Ectodermal cell (in vitro differentiated cells): ENCODE data around the gene TTLL3.
"Not testable (repeated sequence)": the region's sequence is repeated elsewhere in the genome, so short reads cannot be mapped to it uniquely, and the experiment has no call there.

Experiments used
- H3K27ac ChIP-seq: 2 replicates; pipeline ENCODE4 v1.7.0; 2013; ENCODE audit warnings: mild to moderate bottlenecking, low read depth, low read length; ENCODE audit not compliant: insufficient read depth, poor library complexity, severe bottlenecking
- H3K27me3 ChIP-seq: 2 replicates; pipeline ENCODE4 v1.7.0; 2013; ENCODE audit warnings: mild to moderate bottlenecking, low read length; ENCODE audit not compliant: insufficient read depth, control insufficient read depth, poor library complexity, severe bottlenecking
- H3K36me3 ChIP-seq: one replicate; pipeline ENCODE4 v1.7.0; 2013; ENCODE audit warnings: low read length; ENCODE audit not compliant: control insufficient read depth, insufficient read depth
- H3K4me1 ChIP-seq: one replicate; pipeline ENCODE4 v1.7.0; 2013; ENCODE audit warnings: low read length; ENCODE audit not compliant: control insufficient read depth, insufficient read depth
- H3K4me3 ChIP-seq: 2 replicates; pipeline ENCODE4 v1.7.0; 2013; ENCODE audit warnings: low read depth, low read length, control low read depth; ENCODE audit not compliant: insufficient read depth
- H3K9me3 ChIP-seq: 2 replicates; pipeline ENCODE4 v1.7.0; 2013; ENCODE audit warnings: mild to moderate bottlenecking, low read length, moderate library complexity; ENCODE audit not compliant: control insufficient read depth
- WGBS, 2 experiments: methylation state at CpG; one replicate each; pipeline ENCODE4 v1.1.7; 2013; ENCODE audit warnings: missing lambda C conversion rate in 2 of 2; 5-methylcytosine and 5-hydroxymethylcytosine counted together

Gene TTLL3

DNA sequence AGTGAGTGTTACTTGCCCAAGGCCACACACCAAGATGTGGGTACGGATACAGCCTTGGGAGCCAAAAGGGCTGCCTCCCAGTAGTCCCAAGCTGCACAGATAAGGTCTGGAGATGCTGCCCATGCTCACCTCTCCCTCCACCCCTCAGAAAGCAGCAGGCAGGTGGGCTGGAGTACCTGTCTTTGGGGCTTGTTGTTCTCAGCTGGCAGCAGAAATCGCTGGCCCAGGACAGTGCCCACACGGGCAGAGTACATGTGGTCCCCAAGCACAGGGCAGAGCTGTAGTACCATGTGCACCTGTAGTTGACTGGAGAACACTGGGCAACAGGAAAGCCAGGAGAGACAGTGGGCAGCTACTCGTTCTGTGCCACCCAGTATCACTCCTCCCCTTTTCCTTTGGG lies 28.8 kb downstream of the TTLL3 start:
- no peaks in the 10 kb centered on the region for H3K9me3 ChIP-seq
- no peak overlapping the region for H3K27ac ChIP-seq
- H3K4me3 ChIP-seq: no peak overlapping the region
- peaks cover 15% of the 10 kb centered on the region for H3K36me3 ChIP-seq
- no peaks in the 10 kb centered on the region for H3K27me3 ChIP-seq
- 93 to 95% methylated on average over 4 of the region's 4 CpGs for WGBS, 2 experiments
- H3K4me1 ChIP-seq: no peaks in the 10 kb centered on the region

DNA sequence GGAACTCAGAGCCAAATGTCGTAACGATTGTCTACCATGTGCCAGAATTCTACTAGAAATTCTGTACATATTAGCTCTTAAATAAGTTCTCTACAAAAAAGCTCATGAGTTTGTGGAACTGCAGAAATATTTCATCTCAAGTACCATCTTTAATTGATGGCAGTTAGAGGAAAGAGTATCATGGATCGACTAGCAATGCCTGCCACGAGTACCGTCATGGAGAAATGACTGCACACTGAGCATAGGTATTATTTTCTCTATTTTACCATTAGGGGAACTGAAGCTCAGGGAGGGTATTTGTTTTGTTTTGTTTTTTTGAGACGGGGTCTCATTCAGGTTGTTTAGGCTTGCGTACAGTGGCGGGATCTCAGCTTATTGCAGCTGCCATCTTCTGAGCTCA lies 31.0 kb downstream of the TTLL3 start:
- no peak overlapping the region for H3K4me3 ChIP-seq
- H3K36me3 ChIP-seq: peaks cover 15% of the 10 kb centered on the region
- no peak overlapping the region for H3K27ac ChIP-seq
- no peaks in the 10 kb centered on the region for H3K27me3 ChIP-seq
- no peaks in the 10 kb centered on the region for H3K9me3 ChIP-seq
- H3K4me1 ChIP-seq: no peaks in the 10 kb centered on the region
- WGBS, 2 experiments: 81 to 84% methylated on average over 8 of the region's 8 CpGs

DNA sequence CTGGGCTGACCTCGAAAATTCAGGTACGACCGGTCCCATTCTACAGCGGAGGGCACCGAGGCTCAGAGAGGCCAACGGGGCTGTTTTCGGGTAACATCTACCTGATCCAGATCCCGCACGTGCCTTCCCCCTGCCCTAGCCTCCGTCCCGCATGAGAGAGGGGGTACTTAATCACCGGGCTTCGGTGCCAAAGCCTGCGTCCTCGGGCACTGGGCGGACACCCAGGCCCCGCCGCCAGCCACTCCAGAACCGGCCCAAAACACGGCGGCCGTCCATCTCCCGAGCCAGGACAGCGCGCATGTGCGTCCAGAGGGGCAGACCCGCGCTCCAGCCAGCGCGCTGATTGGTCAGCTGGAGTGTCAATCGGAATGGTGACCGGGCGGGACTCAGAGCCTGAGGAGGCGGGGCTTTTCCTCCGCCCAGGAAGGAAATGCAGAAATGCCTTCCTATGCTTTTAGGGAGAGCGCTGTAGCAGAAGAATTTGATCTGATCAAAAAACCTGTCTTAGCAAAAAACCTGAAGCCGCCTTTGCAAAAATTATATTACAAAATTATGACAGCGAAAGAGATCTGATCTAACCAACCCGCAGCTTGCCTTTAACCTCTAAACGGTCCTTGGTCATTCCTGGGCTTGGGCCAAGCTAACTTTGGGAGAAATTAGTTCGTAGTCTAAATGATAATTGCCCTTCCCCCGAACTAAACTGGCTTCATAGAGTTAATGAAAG lies 33.8 kb downstream of the TTLL3 start, which contains the start of gene RPUSD3:
Gene RPUSD3, minus strand, starts transcription at position 294 of the 724 bp plus-strand sequence. Its CDS starts 18 bp downstream, at position 276.
- H3K27ac ChIP-seq: no peak within 1 kb of the TSS
- peaks cover 13% of the 10 kb centered on the region for H3K36me3 ChIP-seq
- H3K9me3 ChIP-seq: no peaks in the 10 kb centered on the region
- WGBS, 2 experiments: 4% methylated on average over 42 of the region's 42 CpGs
- H3K4me1 ChIP-seq: no peaks in the 10 kb centered on the region
- no peaks in the 10 kb centered on the region for H3K27me3 ChIP-seq
- H3K4me3 ChIP-seq: peak within 1 kb of the TSS; percentile 73

DNA sequence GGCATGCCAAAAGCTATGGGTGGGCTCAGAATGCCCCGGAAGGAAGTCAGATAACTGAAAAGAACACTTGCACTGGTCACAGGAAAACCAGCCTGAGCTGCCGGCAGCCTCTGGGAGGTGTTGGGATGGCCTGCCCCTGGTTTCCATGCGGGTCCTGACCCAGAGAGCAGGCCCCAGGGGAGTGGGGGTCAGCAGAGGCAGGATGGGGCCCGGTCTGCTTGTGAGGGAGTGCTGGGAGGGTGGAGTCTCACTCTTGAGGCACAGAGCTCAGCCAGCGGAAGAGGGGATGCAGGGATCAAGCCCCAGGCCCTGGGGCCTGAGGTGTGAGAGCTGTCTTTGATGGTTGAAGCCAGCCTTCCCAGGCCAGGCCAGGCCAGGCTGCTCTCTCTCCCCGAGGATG lies 36.2 kb downstream of the TTLL3 start:
- WGBS, 2 experiments: 91 to 92% methylated on average over 6 of the region's 6 CpGs
- no peaks in the 10 kb centered on the region for H3K9me3 ChIP-seq
- H3K4me1 ChIP-seq: no peaks in the 10 kb centered on the region
- peaks cover 2% of the 10 kb centered on the region for H3K36me3 ChIP-seq
- H3K27ac ChIP-seq: no peak overlapping the region
- H3K4me3 ChIP-seq: no peak overlapping the region
- H3K27me3 ChIP-seq: no peaks in the 10 kb centered on the region

DNA sequence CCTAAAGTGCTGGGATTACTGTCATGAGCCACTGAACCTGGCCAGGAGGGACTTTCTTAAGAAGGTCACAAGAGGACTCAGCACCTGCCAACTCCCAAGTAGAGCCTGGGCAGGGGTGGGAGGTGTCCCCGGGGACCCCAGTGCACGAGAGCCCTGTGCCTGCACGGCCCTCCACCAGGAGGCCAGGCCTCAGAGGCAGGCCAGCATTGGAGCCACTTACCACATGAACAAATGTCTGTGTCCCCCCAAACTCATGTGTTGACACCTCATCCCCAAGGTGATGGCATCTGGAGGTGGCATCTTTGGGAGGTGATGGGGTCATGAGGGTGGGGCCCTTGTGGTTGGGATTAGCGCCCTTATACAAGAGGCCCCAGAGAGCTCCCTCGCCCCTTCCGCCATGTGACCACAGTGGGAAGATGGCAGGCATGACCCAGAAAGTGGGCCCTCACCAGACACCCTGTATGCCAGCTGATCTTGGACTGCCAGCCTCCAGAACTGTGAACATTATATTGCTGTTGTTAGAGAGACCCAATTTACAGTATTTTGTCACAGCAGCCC lies 36.9 kb downstream of the TTLL3 start:
- no peaks in the 10 kb centered on the region for H3K27me3 ChIP-seq
- WGBS, 2 experiments: 94 to 95% methylated on average over 6 of the region's 6 CpGs
- H3K27ac ChIP-seq: no peak overlapping the region
- H3K36me3 ChIP-seq: no peaks in the 10 kb centered on the region
- H3K4me1 ChIP-seq: no peaks in the 10 kb centered on the region
- H3K4me3 ChIP-seq: no peak overlapping the region
- H3K9me3 ChIP-seq: no peaks in the 10 kb centered on the region

DNA sequence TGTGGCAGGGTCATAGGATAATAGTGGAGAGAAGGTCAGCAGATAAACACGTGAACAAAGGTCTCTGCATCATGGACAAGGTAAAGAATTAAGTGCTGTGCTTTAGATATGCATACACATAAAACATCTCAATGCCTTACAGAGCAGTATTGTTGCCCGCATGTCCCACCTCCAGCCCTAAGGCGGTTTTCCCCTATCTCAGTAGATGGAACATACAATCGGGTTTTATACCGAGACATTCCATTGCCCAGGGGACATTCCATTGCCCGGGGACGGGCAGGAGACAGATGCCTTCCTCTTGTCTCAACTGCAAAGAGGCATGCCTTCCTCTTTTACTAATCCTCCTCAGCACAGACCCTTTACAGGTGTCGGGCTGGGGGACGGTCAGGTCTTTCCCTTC lies 37.8 kb downstream of the TTLL3 start:
- H3K4me1 ChIP-seq, H3K4me3 ChIP-seq, H3K27me3 ChIP-seq, H3K9me3 ChIP-seq, H3K27ac ChIP-seq, H3K36me3 ChIP-seq: not testable (repeated sequence)
- WGBS, 2 experiments: 50 to 60% methylated on average over 6 to 7 of the region's 9 CpGs

DNA sequence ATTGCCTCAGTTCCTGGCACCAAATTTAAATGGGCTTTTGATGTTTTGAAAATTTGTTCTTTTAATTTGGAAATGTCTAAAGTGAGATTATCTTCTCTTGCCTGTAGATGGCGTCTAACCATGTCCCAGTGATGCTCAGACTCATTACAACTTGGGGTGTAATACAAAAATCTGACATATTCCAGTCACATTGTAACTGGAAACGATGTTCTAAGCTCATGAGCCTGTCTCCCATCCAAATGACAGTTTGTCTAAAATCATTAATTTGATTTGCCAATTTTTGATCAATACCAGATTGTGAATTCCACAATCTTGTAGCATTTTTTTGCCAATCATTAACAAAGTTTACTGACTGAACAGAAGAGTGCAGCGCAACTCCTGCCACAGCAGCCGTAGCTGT lies 38.8 kb downstream of the TTLL3 start:
- not testable (repeated sequence) for H3K27me3 ChIP-seq, H3K27ac ChIP-seq, H3K4me3 ChIP-seq, H3K9me3 ChIP-seq, H3K36me3 ChIP-seq, H3K4me1 ChIP-seq
- 53 to 56% methylated on average over 4 of the region's 4 CpGs for WGBS, 2 experiments

GRCh38 chr3:9851383-9851782 lies 41.3 kb downstream of the TTLL3 start:
- H3K27me3 ChIP-seq, H3K9me3 ChIP-seq, H3K4me1 ChIP-seq, H3K4me3 ChIP-seq, H3K27ac ChIP-seq, H3K36me3 ChIP-seq: not testable (repeated sequence)
- 75 to 78% methylated on average over 6 of the region's 6 CpGs for WGBS, 2 experiments

DNA sequence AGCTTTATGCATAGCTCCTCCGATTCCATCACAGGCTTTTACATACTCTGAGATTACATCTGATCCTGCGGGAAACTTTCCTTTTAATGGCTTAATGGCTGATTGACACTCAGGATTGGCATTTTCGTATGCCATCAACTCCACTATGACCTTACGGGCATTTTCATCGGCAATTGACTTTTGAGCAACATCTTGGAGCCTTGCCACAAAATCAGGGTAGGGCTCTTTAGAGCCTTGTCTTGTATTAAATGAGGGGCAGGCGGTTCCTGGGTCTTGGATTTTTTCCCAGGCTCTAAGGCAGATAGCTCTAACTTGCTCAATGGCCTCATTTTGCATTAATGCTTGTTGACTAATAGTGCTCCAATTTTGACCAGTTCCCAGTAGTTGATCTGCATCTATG lies 41.9 kb downstream of the TTLL3 start:
- H3K27ac ChIP-seq, H3K9me3 ChIP-seq, H3K4me3 ChIP-seq, H3K4me1 ChIP-seq, H3K27me3 ChIP-seq, H3K36me3 ChIP-seq: not testable (repeated sequence)
- WGBS, 2 experiments: 94 to 95% methylated on average over 6 of the region's 6 CpGs

GRCh38 chr3:9852528-9852927 lies 42.5 kb downstream of the TTLL3 start:
- Histone ChIP-seq H3K9me3 (no peaks in the 10 kb centered on the region), H3K4me3 (no peak overlapping the region), H3K27me3 (no peaks in the 10 kb centered on the region), H3K27ac (no peak overlapping the region), H3K36me3 (no peaks in the 10 kb centered on the region), H3K4me1 (no peaks in the 10 kb centered on the region)
- 93 to 98% methylated on average over 5 to 6 of the region's 6 CpGs for WGBS, 2 experiments
